CD4-positive, alpha-beta T cell treated with Interleukin-6 at 100 ng/mL for 8 hours (primary cell): ENCODE measurements around the gene MAP3K21.

Experiments used
- DNase-seq: peaks from one replicate; pipeline ENCODE4 v3.0.0-alpha.2; 2020; ENCODE audit warnings: mixed read lengths, low spot score

Gene MAP3K21

GRCh38 chr1:233326811-233327650 lies 493 bp upstream of the MAP3K21 start:
- peak; percentile 96 for DNase-seq

GRCh38 chr1:233328142-233328921 lies 808 bp downstream of the MAP3K21 start:
- DNase-seq, result peak; percentile 4

- no peak for DNase-seq
Observed at GRCh38 chr1:233331676-233332519, 4.4 kb downstream of the MAP3K21 start.

GRCh38 chr1:233333086-233333485 lies 5.6 kb downstream of the MAP3K21 start:
- no peak for DNase-seq

DNA sequence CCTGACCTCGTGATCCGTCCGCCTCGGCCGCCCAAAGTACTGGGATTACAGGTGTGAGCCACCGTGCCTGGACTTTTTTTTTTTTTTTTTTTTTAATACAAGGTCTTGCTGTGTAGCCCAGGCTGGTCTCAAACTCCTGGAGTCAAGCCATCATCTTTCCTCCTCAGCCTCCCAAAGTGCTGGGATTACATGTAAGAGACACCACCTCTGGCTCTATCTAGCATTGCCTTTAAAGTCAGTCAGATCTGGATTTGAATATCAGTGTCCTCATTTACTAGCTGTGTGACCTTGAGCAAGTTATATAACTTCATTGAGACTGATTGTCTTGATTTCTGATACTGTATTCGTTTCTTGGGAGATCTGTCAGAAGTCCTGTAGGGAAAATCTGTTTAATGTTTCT lies 6.6 kb downstream of the MAP3K21 start:
- no peak for DNase-seq

GRCh38 chr1:233336554-233337456 lies 9.3 kb downstream of the MAP3K21 start:
- no peak for DNase-seq

DNA sequence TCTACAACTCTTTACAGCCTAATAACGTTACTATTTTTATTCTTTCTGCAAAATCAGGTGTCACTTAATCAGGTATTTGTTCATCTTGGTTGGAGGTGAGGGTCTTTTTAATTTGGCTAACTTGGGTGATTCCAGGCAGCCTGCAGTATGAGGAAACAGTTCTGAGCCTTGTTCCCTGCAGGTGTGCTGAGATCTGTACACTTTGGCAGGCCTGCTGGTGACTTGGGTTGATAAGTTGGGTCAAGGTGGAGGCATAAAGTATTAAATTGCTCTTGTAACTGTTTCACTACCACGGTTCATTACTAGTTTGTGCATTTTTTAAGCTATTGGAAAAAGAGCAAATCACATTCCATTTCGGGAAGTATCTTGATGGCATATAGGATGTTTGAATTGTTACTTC lies 10.0 kb downstream of the MAP3K21 start:
- no peak for DNase-seq

- no peak for DNase-seq
Observed at GRCh38 chr1:233338102-233338501, 10.6 kb downstream of the MAP3K21 start.

- no peak for DNase-seq
Observed at GRCh38 chr1:233340031-233340555, 12.6 kb downstream of the MAP3K21 start.

- DNase-seq, result no peak
Observed at GRCh38 chr1:233340966-233341516, 13.5 kb downstream of the MAP3K21 start.

DNA sequence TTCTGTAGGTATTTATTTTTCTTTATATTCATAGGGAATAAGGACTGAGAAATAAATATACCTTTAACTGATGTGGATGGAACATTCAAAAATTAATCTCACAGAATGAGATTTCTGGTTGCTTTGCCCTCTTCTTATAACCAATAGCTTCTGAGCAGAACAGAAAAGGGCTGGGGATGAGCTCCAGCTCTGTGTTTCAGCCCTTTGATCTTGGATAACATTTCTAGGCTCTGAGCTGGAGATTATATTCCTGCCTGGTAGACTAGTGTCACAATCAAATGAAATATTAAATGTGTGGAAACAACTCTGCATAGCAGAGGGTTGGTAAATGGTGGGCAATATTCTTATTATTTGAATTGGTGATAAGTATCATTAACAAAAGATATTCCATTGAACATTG lies 14.6 kb downstream of the MAP3K21 start:
- DNase-seq, result no peak

GRCh38 chr1:233343262-233343661 lies 15.7 kb downstream of the MAP3K21 start:
- no peak for DNase-seq

DNA sequence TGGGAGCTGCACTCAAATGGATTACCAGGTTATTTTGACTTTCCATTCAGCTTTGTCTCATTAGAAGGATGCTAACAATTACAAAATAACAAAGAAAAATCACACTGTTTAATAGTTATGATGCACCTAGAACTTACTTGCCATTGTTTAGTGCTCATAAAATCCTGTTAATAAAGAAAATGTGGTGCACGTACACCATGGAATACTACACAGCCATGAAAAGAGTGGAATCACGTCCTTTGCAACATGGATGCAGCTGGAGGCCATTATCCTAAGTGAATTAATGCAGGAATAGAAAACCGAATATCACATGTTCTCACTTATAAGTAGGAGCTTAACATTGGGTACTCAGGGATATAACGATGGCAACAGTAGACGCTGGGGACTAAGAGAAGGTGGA lies 19.8 kb downstream of the MAP3K21 start:
- DNase-seq, result no peak

DNA sequence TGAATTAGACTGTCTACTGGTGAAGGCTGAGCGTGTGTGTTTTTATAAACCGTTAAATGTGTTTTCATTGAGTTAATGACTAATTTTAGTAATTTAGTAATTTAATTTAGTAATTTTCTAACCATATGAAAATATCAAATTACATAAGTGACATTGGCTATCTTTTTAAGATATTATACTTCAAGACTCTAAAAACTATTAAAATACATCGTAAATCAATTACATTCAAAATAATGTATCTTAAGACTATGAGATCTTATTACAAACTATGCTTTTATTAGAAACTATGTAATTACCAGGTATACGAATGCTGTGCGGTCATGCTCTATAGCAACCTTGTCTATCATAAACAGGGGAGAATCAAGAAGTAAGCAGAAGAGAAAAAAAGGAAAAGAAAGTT lies 21.6 kb downstream of the MAP3K21 start:
- no peak for DNase-seq

DNA sequence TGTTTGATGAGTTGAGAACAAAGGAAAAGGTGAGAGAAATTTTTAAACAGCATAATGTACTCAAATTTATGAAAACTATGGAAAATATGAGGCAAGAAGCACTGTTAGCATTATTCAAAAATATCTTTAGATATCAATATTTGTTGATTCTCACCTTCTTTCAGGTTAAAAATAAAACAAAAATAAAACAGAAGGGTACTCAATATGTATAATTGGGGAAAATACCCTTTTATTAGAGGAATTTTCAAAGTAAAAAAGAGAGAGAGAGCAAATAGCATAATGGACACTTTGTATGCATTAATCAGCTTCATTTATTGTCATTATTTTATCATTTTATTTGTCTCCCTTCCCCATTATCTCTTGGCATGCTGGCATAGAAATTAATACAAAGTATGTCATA lies 27.5 kb downstream of the MAP3K21 start:
- DNase-seq, result no peak

- DNase-seq, result no peak
Observed at GRCh38 chr1:233355841-233356704, 28.5 kb downstream of the MAP3K21 start.

DNA sequence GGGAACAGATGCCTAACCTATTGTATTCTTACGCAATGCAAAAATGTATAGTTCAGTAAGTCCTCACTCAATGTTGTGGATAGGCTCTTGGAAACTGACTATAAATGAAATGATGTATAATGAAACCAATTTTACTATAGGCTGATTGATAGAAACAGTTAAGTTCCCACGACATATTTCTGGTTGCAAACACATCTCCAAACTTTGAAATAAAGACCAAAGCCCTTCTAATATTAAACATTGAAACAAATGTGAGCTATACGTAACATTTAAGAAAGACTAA lies 29.1 kb downstream of the MAP3K21 start:
- no peak for DNase-seq

- DNase-seq, result no peak
Observed at GRCh38 chr1:233357595-233358397, 30.3 kb downstream of the MAP3K21 start.

DNA sequence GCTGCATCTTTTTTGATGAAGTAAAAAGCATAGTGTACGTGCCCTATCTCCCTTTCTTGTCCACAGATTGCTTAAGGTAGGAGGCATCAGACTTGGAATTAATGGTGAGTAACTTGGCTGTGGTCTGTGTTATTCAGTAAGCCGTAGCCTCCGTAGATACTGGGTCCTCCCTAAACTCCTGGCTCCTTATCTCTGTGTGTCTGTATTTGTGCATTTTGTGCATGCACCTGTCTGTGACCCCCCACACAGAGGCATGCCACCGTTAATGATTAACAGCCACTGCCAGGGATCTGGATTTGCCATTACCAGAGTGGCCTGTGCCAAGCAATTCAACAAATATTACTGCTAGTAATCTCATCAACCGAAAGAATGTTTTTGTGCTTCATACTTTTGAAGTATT lies 31.9 kb downstream of the MAP3K21 start:
- no peak for DNase-seq
